B cell (primary cell): ENCODE measurements around the gene MEF2B. TPM values are rescaled to one million over a fixed set of nuclear protein-coding genes. Genes with fewer than 3 reads are reported as not detected.
"Not testable (repeated sequence)": the region's sequence is repeated elsewhere in the genome, so short reads cannot be mapped to it uniquely, and the experiment has no call there.

ENCODE experiments used
- ATAC-seq: fragments of 200-7000 bp; cut with Tn5 transposase; one replicate; pipeline ENCODE4 v1.10.0; 2021; ENCODE audit warnings: low read depth, mild to moderate bottlenecking, moderate number of reproducible peaks, moderate library complexity
- CTCF ChIA-PET: fragments of 350-600 bp; sonication (Branson Sonifier 250); formaldehyde crosslinking; loops from one replicate; lab custom pipeline; 2021; ENCODE audit warnings: antibody characterized with exemption, inconsistent platforms; lab: Charles Lee
- POLR2A ChIA-PET: fragments of 350-600 bp; sonication (Branson Sonifier 250); formaldehyde crosslinking; loops from one replicate; lab custom pipeline; 2021; ENCODE audit warnings: antibody characterized with exemption; lab: Charles Lee
- DNase-seq: peaks from one replicate; pipeline ENCODE4 v3.0.0; 2013
- H2AFZ ChIP-seq: 2 replicates; pipeline ENCODE4 v1.6.1; 2012; ENCODE audit warnings: mild to moderate bottlenecking, low read depth, low read length; ENCODE audit not compliant: insufficient read depth, poor library complexity, severe bottlenecking
- H3K27ac ChIP-seq, 2 donors: 1 replicate in 1 of 2; 2 replicates in 1 of 2; pipeline ENCODE4 v1.5.1; 2012 to 2013; ENCODE audit warnings: low read length in 2 of 2, mild to moderate bottlenecking in 2 of 2, moderate library complexity in 1 of 2
- H3K27me3 ChIP-seq, 4 experiments: fragments of 200-600 bp in 1 of 4; sonication (generic) in 1 of 4; replicated peaks in 1 of 4; 1 replicate in 2 of 4; 2 replicates in 2 of 4; pipeline versions ENCODE4 v1.6.1 to v1.7.0; 2013 to 2016; ENCODE audit warnings: low read length in 3 of 4, mild to moderate bottlenecking in 2 of 4, mixed read lengths in 1 of 4, moderate library complexity in 1 of 4; ENCODE audit not compliant: insufficient read depth in 4 of 4, control insufficient read depth in 3 of 4; ENCODE audit errors: control extremely low read depth in 1 of 4
- H3K36me3 ChIP-seq, 2 experiments: replicated peaks in 1 of 2; 1 replicate in 1 of 2; 2 replicates in 1 of 2; pipeline versions ENCODE4 v1.6.1 to v1.7.1; 2013; ENCODE audit warnings: low read length in 1 of 2; ENCODE audit not compliant: insufficient read depth in 2 of 2, control insufficient read depth in 1 of 2; ENCODE audit errors: control extremely low read depth in 1 of 2, extremely low read depth in 1 of 2
- H3K4me1 ChIP-seq, 2 donors: fragments of 200-600 bp in 1 of 2; sonication (generic) in 1 of 2; 1 replicate in 1 of 2; 2 replicates in 1 of 2; pipeline versions ENCODE4 v1.5.1 to v1.6.1; 2013 to 2017; ENCODE audit warnings: low read length in 2 of 2; ENCODE audit not compliant: control insufficient read depth in 2 of 2, insufficient read depth in 2 of 2
- H3K4me2 ChIP-seq: replicated peaks from 2 replicates; pipeline ENCODE3; 2012; ENCODE audit warnings: mild to moderate bottlenecking, low read depth, low read length; ENCODE audit not compliant: poor library complexity, severe bottlenecking
- H3K4me3 ChIP-seq, 5 experiments: fragments of 200-600 bp in 1 of 5; sonication (generic) in 1 of 5; 1 replicate in 3 of 5; 2 replicates in 2 of 5; pipeline versions ENCODE4 v1.5.1 to v1.7.0; 2011 to 2016; ENCODE audit warnings: low read length in 4 of 5, mild to moderate bottlenecking in 4 of 5, low read depth in 2 of 5, control low read depth in 1 of 5, moderate library complexity in 1 of 5; ENCODE audit not compliant: insufficient read depth in 1 of 5; ENCODE audit errors: control extremely low read depth in 1 of 5, extremely low read depth in 1 of 5
- H3K79me2 ChIP-seq: fragments of 200-600 bp; sonication (generic); one replicate; pipeline ENCODE4 v1.6.0; 2016; ENCODE audit warnings: low read length; ENCODE audit not compliant: control insufficient read depth, insufficient read depth
- H3K9ac ChIP-seq: fragments of 200-600 bp; sonication (generic); 2 replicates; pipeline ENCODE4 v1.6.1; 2017; ENCODE audit warnings: mild to moderate bottlenecking, low read length, moderate library complexity
- H3K9me3 ChIP-seq, 3 donors: one replicate each; pipeline versions ENCODE4 v1.6.1 to v1.7.1; 2013; ENCODE audit warnings: low read length in 2 of 3; ENCODE audit not compliant: control insufficient read depth in 2 of 3, insufficient read depth in 1 of 3; ENCODE audit errors: control extremely low read depth in 1 of 3
- H4K20me1 ChIP-seq: 2 replicates; pipeline ENCODE4 v1.6.0; 2012; ENCODE audit warnings: mild to moderate bottlenecking, low read length; ENCODE audit not compliant: insufficient read depth, control insufficient read depth, poor library complexity, severe bottlenecking
- H3K27ac Mint-ChIP-seq: one replicate; pipeline ENCODE4 v1.8.0; 2021; ENCODE audit warnings: mixed read lengths
- H3K27me3 Mint-ChIP-seq: one replicate; pipeline ENCODE4 v1.8.0; 2021; ENCODE audit warnings: mixed read lengths
- H3K4me1 Mint-ChIP-seq: one replicate; pipeline ENCODE4 v1.8.0; 2021; ENCODE audit warnings: mixed read lengths
- H3K4me3 Mint-ChIP-seq: one replicate; pipeline ENCODE4 v1.8.0; 2021; ENCODE audit warnings: mixed read lengths
- H3K9me3 Mint-ChIP-seq: one replicate; pipeline ENCODE4 v1.8.0; 2022; ENCODE audit warnings: mixed read lengths; ENCODE audit not compliant: insufficient read depth
- EZH2 ChIP-seq: IDR thresholded peaks from 2 replicates; pipeline ENCODE4 v1.6.1; 2012; ENCODE audit warnings: borderline replicate concordance, low read depth, mild to moderate bottlenecking, moderate library complexity, low read length; ENCODE audit not compliant: insufficient read depth, poor library complexity, severe bottlenecking
- WGBS: methylation state at CpG from one replicate; pipeline ENCODE4 v1.1.5; 2013; ENCODE audit warnings: missing lambda C conversion rate; ENCODE audit not compliant: insufficient coverage; 5-methylcytosine and 5-hydroxymethylcytosine counted together
- intact Hi-C: fragments of 100-400 bp; cut with micrococcal nuclease; formaldehyde crosslinking; loops from one replicate; pipeline ENCODE4 v1.10.0; 2022
- polyA plus RNA-seq: library from polyadenylated mRNA; depleted of rRNA; stranded (reverse); fragments of >200 nt; gene quantifications from 2 replicates; pipeline ENCODE4 v1.2.3, GENCODE V29; 2012
- total RNA-seq, 2 donors: library from RNA; stranded (reverse); fragments of 120-200 nt in 1 of 2; gene quantifications; 1 replicate in 1 of 2; 2 replicates in 1 of 2; pipeline versions ENCODE4 v1.2.3 to v1.2.4, GENCODE V29; 2013 to 2022
- TF ChIP-seq, protein P1 (sequence below): fragments of 200-600 bp; IDR thresholded peaks from one replicate; pipeline ENCODE4 v1.8.0; 2022; ENCODE audit warnings: antibody characterized with exemption, mild to moderate bottlenecking

Gene MEF2B
- total and polyA plus RNA-seq, 2 donors (not counting 1 experiment from before 2014, with no cell fraction given) = 4.6 to 5.5 TPM

DNA sequence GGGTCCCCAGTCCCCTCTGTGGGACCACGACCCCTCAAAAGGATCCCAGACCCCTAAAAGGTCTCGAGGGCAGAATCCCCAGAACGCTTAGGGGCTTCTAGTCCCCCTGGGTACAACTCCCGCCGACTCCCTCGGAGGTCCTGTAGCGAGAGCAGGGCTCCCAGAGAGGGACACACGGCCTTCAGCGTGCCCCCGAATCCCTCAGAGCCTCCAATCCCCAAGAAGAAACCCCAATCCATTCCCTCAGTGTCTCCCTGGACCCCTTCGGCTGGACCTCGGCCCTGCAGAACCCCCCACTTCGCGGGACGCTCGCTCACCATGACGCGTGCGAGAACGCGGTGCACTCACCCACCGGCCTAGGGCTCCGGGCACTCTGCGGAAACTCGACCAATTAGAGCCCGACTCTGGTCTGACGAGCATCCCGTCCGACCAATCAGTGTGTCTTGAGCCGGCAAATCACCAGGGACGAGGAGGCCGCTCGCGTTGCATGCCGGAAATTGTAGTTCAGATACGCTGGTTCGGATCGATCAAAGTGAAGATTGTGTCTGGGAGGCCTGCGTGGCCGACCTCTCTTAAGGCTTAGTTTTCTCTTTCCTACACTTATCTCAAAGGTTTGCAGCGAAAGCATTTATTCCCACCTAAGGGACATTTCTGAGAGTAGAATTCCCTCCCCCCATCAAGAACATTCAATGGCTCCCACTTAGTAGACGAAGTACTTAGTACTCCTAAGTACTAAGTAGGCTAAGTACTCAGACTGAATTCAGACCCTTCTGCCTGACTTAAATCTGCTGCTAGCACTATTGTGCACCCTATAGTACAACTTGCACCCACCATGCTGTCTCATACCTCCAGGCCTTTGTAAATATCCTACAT lies 31.7 kb downstream of the MEF2B start, which contains the start of gene TMEM161A:
Gene TMEM161A (minus strand): TSS at position 370 of the 873 bp plus-strand sequence. CDS start 50 bp downstream, at position 320.
- H3K4me3 Mint-ChIP-seq = peak within 1 kb of the TSS; percentile 97
- peak; percentile 100 for ATAC-seq
- ChIA-PET POLR2A (no interaction called here), CTCF (interaction anchor here (1.3 to 6.1 kb wide), 5 partner anchors 18 to 98 kb away, joined by 3 to 82 read pairs (median 4); no protein-coding TSS in a partner anchor)
- WGBS = 4% methylated on average over 35 of the region's 42 CpGs
- Histone ChIP-seq H3K36me3 (no peaks in the 10 kb centered on the region), H3K4me1 (peaks cover 15 to 26% of the 10 kb centered on the region in 2 donors), H3K79me2 (peaks cover 15% of the 10 kb centered on the region), H3K9me3 (peaks cover 0 to 4% (median 0%) of the 10 kb centered on the region in 3 donors), H3K27ac (peak within 1 kb of the TSS; percentile 29 to 70), H2AFZ (peak within 1 kb of the TSS; percentile 98), H4K20me1 (no peaks in the 10 kb centered on the region), H3K27me3 (no peaks in the 10 kb centered on the region), H3K9ac (peak within 1 kb of the TSS; percentile 87), H3K4me3 (peak within 1 kb of the TSS; percentile 78 to 90 (median 86)), H3K4me2 (peak within 1 kb of the TSS; percentile 98)
- intact Hi-C loops = loop anchor here (1.0 to 5.0 kb wide), 7 partner anchors 8 to 946 kb away; partner anchors contain the start of genes ARMC6, BORCS8, MEF2B and MPV17L2
- no peaks in the 10 kb centered on the region for H3K9me3 Mint-ChIP-seq
- no peak for TF ChIP-seq EZH2
- peak within 1 kb of the TSS; percentile 93 for H3K27ac Mint-ChIP-seq
- H3K27me3 Mint-ChIP-seq = no peaks in the 10 kb centered on the region
- peak; percentile 96 for DNase-seq
- peaks cover 41% of the 10 kb centered on the region for H3K4me1 Mint-ChIP-seq

DNA sequence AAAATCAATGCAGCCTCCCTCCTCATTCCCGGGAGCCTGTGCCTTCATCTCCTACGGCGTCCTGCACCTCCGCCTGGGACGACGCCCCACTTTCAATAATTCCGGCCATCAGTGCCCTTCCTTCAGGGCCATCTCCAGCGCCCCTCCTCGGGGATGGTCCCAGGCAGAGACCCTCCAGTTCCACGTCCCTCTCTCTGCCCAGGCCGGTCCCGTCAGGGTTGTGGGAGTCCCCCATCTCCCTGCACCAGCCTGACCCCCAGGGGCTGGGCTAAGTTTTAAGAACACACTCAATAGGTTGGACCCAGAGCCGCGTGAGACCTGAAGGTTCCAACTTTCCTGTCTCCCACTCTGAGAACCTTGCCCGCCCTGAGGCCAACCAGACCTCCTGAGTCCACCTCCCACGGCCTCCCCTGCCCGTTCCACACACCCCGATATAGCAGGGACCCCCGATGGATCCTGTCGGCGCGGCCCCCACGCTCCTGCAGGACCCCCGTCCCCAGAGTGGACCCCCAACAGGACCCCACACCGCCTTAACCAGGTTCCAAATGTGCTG lies 32.4 kb downstream of the MEF2B start:
- Histone ChIP-seq H3K4me3 (peak overlapping the region; percentile 78 to 90 (median 86)), H3K9me3 (peaks cover 0 to 7% (median 0%) of the 10 kb centered on the region in 3 donors), H2AFZ (peak overlapping the region; percentile 98), H3K4me2 (peak overlapping the region; percentile 98), H4K20me1 (no peaks in the 10 kb centered on the region), H3K27me3 (no peaks in the 10 kb centered on the region), H3K27ac (peak overlapping the region; percentile 29 to 70), H3K79me2 (peaks cover 15% of the 10 kb centered on the region), H3K4me1 (peaks cover 15 to 26% of the 10 kb centered on the region in 2 donors), H3K36me3 (peaks cover 0 to under 1% of the 10 kb centered on the region in 2 experiments), H3K9ac (peak overlapping the region; percentile 87)
- Mint-ChIP-seq H3K9me3 (no peaks in the 10 kb centered on the region), H3K4me1 (peaks cover 41% of the 10 kb centered on the region), H3K27me3 (no peaks in the 10 kb centered on the region), H3K4me3 (peak overlapping the region; percentile 97), H3K27ac (peak overlapping the region; percentile 93)
- DNase-seq = no peak
- CTCF ChIA-PET = interaction anchor here (2.2 to 2.8 kb wide), 2 partner anchors 37 to 84 kb away, joined by 7 to 13 read pairs; no protein-coding TSS in a partner anchor
- intact Hi-C loops = loop anchor here (1.0 to 5.0 kb wide), 7 partner anchors 9 to 945 kb away; partner anchors contain the start of genes ARMC6, BORCS8, MEF2B and MPV17L2
- WGBS = 31% methylated on average over 23 of the region's 25 CpGs
- no peak for ATAC-seq
- POLR2A ChIA-PET = no interaction called here
- TF ChIP-seq, protein P1, sequence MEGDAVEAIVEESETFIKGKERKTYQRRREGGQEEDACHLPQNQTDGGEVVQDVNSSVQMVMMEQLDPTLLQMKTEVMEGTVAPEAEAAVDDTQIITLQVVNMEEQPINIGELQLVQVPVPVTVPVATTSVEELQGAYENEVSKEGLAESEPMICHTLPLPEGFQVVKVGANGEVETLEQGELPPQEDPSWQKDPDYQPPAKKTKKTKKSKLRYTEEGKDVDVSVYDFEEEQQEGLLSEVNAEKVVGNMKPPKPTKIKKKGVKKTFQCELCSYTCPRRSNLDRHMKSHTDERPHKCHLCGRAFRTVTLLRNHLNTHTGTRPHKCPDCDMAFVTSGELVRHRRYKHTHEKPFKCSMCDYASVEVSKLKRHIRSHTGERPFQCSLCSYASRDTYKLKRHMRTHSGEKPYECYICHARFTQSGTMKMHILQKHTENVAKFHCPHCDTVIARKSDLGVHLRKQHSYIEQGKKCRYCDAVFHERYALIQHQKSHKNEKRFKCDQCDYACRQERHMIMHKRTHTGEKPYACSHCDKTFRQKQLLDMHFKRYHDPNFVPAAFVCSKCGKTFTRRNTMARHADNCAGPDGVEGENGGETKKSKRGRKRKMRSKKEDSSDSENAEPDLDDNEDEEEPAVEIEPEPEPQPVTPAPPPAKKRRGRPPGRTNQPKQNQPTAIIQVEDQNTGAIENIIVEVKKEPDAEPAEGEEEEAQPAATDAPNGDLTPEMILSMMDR = no peak

DNA sequence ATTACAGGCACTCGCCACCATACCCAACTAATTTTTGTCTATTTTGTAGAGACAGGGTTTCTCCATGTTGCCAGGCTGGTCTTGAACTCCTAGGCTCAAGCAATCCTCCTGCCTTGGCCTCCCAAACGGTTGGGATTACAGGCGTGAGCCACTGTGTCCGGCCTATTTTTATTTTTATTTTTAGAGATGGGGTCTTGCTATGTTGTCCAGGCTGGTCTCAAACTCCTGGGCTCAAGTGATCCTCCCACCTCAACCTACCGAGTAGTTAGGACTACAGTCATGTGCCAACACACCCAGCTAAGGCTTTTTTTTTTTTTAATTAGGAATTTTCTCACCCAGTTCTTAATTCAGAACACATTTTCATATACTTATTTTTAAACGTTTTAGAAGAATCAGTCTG lies 34.4 kb downstream of the MEF2B start:
- H4K20me1 ChIP-seq, H3K27me3 Mint-ChIP-seq, H3K4me2 ChIP-seq, DNase-seq, POLR2A ChIA-PET, H3K27me3 ChIP-seq, H3K36me3 ChIP-seq, H3K27ac Mint-ChIP-seq, H3K9ac ChIP-seq, H2AFZ ChIP-seq, H3K9me3 Mint-ChIP-seq, H3K4me3 Mint-ChIP-seq, ATAC-seq, H3K4me3 ChIP-seq, H3K27ac ChIP-seq: not testable (repeated sequence)
- CTCF ChIA-PET = interaction anchor here (0.6 to 2.8 kb wide), 4 partner anchors 12 to 83 kb away, joined by 3 to 13 read pairs (median 5); no protein-coding TSS in a partner anchor
- intact Hi-C loops = loop anchor here (5.0 kb wide), 1 partner anchor 943 kb away; the partner anchor contains the start of gene MPV17L2
- Histone ChIP-seq H3K4me1 (peaks cover 15 to 26% of the 10 kb centered on the region in 2 donors), H3K9me3 (peaks cover 0 to 17% (median 4%) of the 10 kb centered on the region in 3 donors), H3K79me2 (peaks cover 15% of the 10 kb centered on the region)
- H3K4me1 Mint-ChIP-seq = peaks cover 41% of the 10 kb centered on the region
- WGBS = no CpG with 5 or more reads among the region's 6 CpGs
